ENCODE results near the gene GPR107.

DNA sequence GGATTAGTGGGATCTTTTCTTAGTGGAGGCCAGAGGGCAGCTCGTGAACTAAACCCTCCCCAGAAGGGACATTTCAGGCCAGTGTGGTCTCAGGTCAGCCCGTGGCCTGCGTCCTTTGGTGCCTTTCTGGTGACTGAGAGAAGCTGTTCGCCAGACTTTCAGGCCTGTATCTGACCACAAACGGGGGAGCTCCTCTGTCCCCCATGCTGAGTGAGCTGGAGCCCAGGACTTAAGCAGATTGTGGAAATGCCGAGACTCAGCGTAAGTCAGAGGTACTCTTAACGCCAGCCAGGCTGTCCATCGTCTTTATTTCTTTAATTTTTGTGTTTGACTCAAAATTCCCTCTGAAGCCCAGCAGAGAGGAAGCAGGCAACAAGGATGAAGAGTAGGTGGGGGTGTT is 63.7 kb downstream of the GPR107 start:
- TF ChIP-seq, protein P1, sequence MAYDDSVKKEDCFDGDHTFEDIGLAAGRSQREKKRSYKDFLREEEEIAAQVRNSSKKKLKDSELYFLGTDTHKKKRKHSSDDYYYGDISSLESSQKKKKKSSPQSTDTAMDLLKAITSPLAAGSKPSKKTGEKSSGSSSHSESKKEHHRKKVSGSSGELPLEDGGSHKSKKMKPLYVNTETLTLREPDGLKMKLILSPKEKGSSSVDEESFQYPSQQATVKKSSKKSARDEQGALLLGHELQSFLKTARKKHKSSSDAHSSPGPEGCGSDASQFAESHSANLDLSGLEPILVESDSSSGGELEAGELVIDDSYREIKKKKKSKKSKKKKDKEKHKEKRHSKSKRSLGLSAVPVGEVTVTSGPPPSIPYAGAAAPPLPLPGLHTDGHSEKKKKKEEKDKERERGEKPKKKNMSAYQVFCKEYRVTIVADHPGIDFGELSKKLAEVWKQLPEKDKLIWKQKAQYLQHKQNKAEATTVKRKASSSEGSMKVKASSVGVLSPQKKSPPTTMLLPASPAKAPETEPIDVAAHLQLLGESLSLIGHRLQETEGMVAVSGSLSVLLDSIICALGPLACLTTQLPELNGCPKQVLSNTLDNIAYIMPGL (CRISPR knock-in tag; IDR thresholded peaks at IDR 0.05; ENCODE audit: borderline replicate concordance), result no peak
- TF ChIP-seq, protein P2, sequence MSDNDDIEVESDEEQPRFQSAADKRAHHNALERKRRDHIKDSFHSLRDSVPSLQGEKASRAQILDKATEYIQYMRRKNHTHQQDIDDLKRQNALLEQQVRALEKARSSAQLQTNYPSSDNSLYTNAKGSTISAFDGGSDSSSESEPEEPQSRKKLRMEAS (IDR thresholded peaks at IDR 0.05), result no peak
- TF ChIP-seq, protein P3, sequence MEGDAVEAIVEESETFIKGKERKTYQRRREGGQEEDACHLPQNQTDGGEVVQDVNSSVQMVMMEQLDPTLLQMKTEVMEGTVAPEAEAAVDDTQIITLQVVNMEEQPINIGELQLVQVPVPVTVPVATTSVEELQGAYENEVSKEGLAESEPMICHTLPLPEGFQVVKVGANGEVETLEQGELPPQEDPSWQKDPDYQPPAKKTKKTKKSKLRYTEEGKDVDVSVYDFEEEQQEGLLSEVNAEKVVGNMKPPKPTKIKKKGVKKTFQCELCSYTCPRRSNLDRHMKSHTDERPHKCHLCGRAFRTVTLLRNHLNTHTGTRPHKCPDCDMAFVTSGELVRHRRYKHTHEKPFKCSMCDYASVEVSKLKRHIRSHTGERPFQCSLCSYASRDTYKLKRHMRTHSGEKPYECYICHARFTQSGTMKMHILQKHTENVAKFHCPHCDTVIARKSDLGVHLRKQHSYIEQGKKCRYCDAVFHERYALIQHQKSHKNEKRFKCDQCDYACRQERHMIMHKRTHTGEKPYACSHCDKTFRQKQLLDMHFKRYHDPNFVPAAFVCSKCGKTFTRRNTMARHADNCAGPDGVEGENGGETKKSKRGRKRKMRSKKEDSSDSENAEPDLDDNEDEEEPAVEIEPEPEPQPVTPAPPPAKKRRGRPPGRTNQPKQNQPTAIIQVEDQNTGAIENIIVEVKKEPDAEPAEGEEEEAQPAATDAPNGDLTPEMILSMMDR (IDR thresholded peaks at IDR 0.05), result no peak
- no peak for TF ChIP-seq JUNB (IDR thresholded peaks at IDR 0.05)
- no peak for TF ChIP-seq KDM1A (IDR thresholded peaks at IDR 0.05; ENCODE audit: low read depth)
- TF ChIP-seq POLR2A (IDR thresholded peaks at IDR 0.05; ENCODE audit: low read length), result no peak

All from A549 (cell line).